Muscle layer of colon (tissue), 2 donors: ENCODE results near the gene SFRP4.

Experiments
- H3K27ac ChIP-seq: one replicate; pipeline ENCODE4 v1.7.0; 2013; ENCODE audit warnings: low read depth, mild to moderate bottlenecking, low read length, moderate library complexity
- H3K27me3 ChIP-seq, 2 donors: one replicate each; pipeline ENCODE4 v1.7.0; 2013; ENCODE audit warnings: low read length in 2 of 2, mild to moderate bottlenecking in 2 of 2; ENCODE audit not compliant: insufficient read depth in 2 of 2, control insufficient read depth in 1 of 2
- H3K36me3 ChIP-seq: one replicate; pipeline ENCODE4 v1.7.0; 2013; ENCODE audit warnings: mild to moderate bottlenecking, low read length; ENCODE audit not compliant: insufficient read depth
- H3K4me1 ChIP-seq: one replicate; pipeline ENCODE4 v1.7.0; 2013; ENCODE audit warnings: mild to moderate bottlenecking, low read length; ENCODE audit not compliant: insufficient read depth
- H3K4me3 ChIP-seq, 2 donors: one replicate each; pipeline ENCODE4 v1.7.0; 2013; ENCODE audit warnings: low read length in 2 of 2, low read depth in 1 of 2, mild to moderate bottlenecking in 1 of 2, moderate library complexity in 1 of 2
- H3K9ac ChIP-seq: one replicate; pipeline ENCODE4 v1.7.0; 2013; ENCODE audit warnings: low read length
- H3K9me3 ChIP-seq: one replicate; pipeline ENCODE4 v1.7.0; 2013; ENCODE audit warnings: mild to moderate bottlenecking, low read length
- donor health status: abdominal sarcoma.
- donor health status: Adenocarcinoma of cecum.

Gene SFRP4

GRCh38 chr7:37944737-37945054 is 28.1 kb upstream of the SFRP4 start:
- Histone ChIP-seq H3K9ac (no peak overlapping the region), H3K4me1 (peaks cover 7% of the 10 kb centered on the region), H3K36me3 (no peaks in the 10 kb centered on the region), H3K27ac (no peak overlapping the region), H3K27me3 (no peaks in the 10 kb centered on the region), H3K9me3 (no peaks in the 10 kb centered on the region), H3K4me3 (no peak overlapping the region)

GRCh38 chr7:37943905-37944736 is 27.5 kb upstream of the SFRP4 start:
- Histone ChIP-seq H3K27ac (no peak overlapping the region), H3K4me1 (peaks cover 7% of the 10 kb centered on the region), H3K4me3 (no peak overlapping the region), H3K9me3 (no peaks in the 10 kb centered on the region), H3K27me3 (no peaks in the 10 kb centered on the region), H3K9ac (no peak overlapping the region), H3K36me3 (no peaks in the 10 kb centered on the region)

GRCh38 chr7:37942934-37943610 is 26.5 kb upstream of the SFRP4 start:
- H3K27me3 ChIP-seq, result no peaks in the 10 kb centered on the region
- no peak overlapping the region for H3K27ac ChIP-seq
- H3K9me3 ChIP-seq, result no peaks in the 10 kb centered on the region
- peaks cover 7% of the 10 kb centered on the region for H3K4me1 ChIP-seq
- no peak overlapping the region for H3K4me3 ChIP-seq
- no peak overlapping the region for H3K9ac ChIP-seq
- no peaks in the 10 kb centered on the region for H3K36me3 ChIP-seq

- no peaks in the 10 kb centered on the region for H3K36me3 ChIP-seq
Observed at GRCh38 chr7:37933018-37933566, 16.5 kb upstream of the SFRP4 start.

GRCh38 chr7:37932543-37932942 is 15.9 kb upstream of the SFRP4 start:
- Histone ChIP-seq H3K36me3 (no peaks in the 10 kb centered on the region), H3K4me1 (no peaks in the 10 kb centered on the region), H3K9ac (no peak overlapping the region), H3K4me3 (no peak overlapping the region), H3K27me3 (no peaks in the 10 kb centered on the region), H3K9me3 (no peaks in the 10 kb centered on the region), H3K27ac (no peak overlapping the region)

More at GRCh38 chr7:37933018-37933566, 16.5 kb upstream of the SFRP4 start:
- Histone ChIP-seq H3K4me1 (no peaks in the 10 kb centered on the region), H3K9ac (no peak overlapping the region), H3K9me3 (no peaks in the 10 kb centered on the region), H3K27ac (no peak overlapping the region), H3K4me3 (no peak overlapping the region), H3K27me3 (no peaks in the 10 kb centered on the region)

GRCh38 chr7:37930226-37930948 is 13.8 kb upstream of the SFRP4 start:
- Histone ChIP-seq H3K4me3 (no peak overlapping the region), H3K36me3 (no peaks in the 10 kb centered on the region), H3K27ac (no peak overlapping the region), H3K4me1 (no peaks in the 10 kb centered on the region), H3K9me3 (no peaks in the 10 kb centered on the region), H3K9ac (no peak overlapping the region), H3K27me3 (no peaks in the 10 kb centered on the region)

- Histone ChIP-seq H3K36me3 (no peaks in the 10 kb centered on the region), H3K27me3 (no peaks in the 10 kb centered on the region), H3K9me3 (no peaks in the 10 kb centered on the region), H3K9ac (no peak overlapping the region), H3K27ac (no peak overlapping the region), H3K4me3 (no peak overlapping the region), H3K4me1 (no peaks in the 10 kb centered on the region)
Observed at GRCh38 chr7:37928878-37929277, 12.3 kb upstream of the SFRP4 start.

GRCh38 chr7:37927773-37928444 is 11.3 kb upstream of the SFRP4 start:
- Histone ChIP-seq H3K9ac (no peak overlapping the region), H3K4me1 (no peaks in the 10 kb centered on the region), H3K36me3 (no peaks in the 10 kb centered on the region), H3K9me3 (no peaks in the 10 kb centered on the region), H3K27ac (no peak overlapping the region), H3K27me3 (no peaks in the 10 kb centered on the region), H3K4me3 (no peak overlapping the region)

- Histone ChIP-seq H3K36me3 (no peaks in the 10 kb centered on the region), H3K9me3 (no peaks in the 10 kb centered on the region), H3K4me1 (no peaks in the 10 kb centered on the region), H3K4me3 (no peak overlapping the region), H3K27me3 (peaks cover 0 to 6% of the 10 kb centered on the region in 2 donors), H3K27ac (no peak overlapping the region), H3K9ac (no peak overlapping the region)
Observed at GRCh38 chr7:37925620-37926019, 9.0 kb upstream of the SFRP4 start.

- H3K4me3 ChIP-seq, result no peak overlapping the region
- H3K27me3 ChIP-seq, result peaks cover 0 to 9% of the 10 kb centered on the region in 2 donors
- H3K4me1 ChIP-seq, result no peaks in the 10 kb centered on the region
- H3K9me3 ChIP-seq, result no peaks in the 10 kb centered on the region
- H3K27ac ChIP-seq, result no peak overlapping the region
- H3K36me3 ChIP-seq, result no peaks in the 10 kb centered on the region
- no peak overlapping the region for H3K9ac ChIP-seq
Observed at GRCh38 chr7:37924491-37925041, 7.9 kb upstream of the SFRP4 start.

GRCh38 chr7:37923996-37924395 is 7.4 kb upstream of the SFRP4 start:
- H3K9me3 ChIP-seq, result no peaks in the 10 kb centered on the region
- no peak overlapping the region for H3K4me3 ChIP-seq
- H3K27me3 ChIP-seq, result peaks cover 0 to 13% of the 10 kb centered on the region in 2 donors
- H3K9ac ChIP-seq, result no peak overlapping the region
- no peaks in the 10 kb centered on the region for H3K36me3 ChIP-seq
- no peak overlapping the region for H3K27ac ChIP-seq
- H3K4me1 ChIP-seq, result no peaks in the 10 kb centered on the region
